Smooth muscle cell (in vitro differentiated cells): ENCODE data around the gene ZBTB17. TPM values are rescaled to one million over a fixed set of nuclear protein-coding genes. Genes with fewer than 3 reads are reported as not detected.

ENCODE experiments used
- DNase-seq: peaks from one replicate; lab custom pipeline; 2025; ENCODE audit not compliant: unreplicated experiment; lab: John Stamatoyannopoulos, UW
- H2AFZ ChIP-seq: fragments of 200-600 bp; sonication (generic); 2 replicates; pipeline ENCODE4 v1.6.0; 2016; ENCODE audit warnings: antibody characterized with exemption, low read depth, mild to moderate bottlenecking
- H3F3A ChIP-seq: fragments of 200-600 bp; sonication (generic); 2 replicates; pipeline ENCODE4 v1.6.0; 2017; ENCODE audit warnings: antibody characterized with exemption, low read depth
- H3K27ac ChIP-seq: fragments of 200-600 bp; sonication (generic); 2 replicates; pipeline ENCODE4 v1.5.1; 2016; ENCODE audit warnings: low read depth, mild to moderate bottlenecking
- H3K27me3 ChIP-seq: fragments of 200-600 bp; sonication (generic); 2 replicates; pipeline ENCODE4 v1.6.1; 2016; ENCODE audit warnings: low read depth, mild to moderate bottlenecking
- H3K36me3 ChIP-seq: fragments of 200-600 bp; sonication (generic); 2 replicates; pipeline ENCODE4 v1.5.1; 2016; ENCODE audit warnings: low read depth
- H3K4me1 ChIP-seq: fragments of 200-600 bp; sonication (generic); 2 replicates; pipeline ENCODE4 v1.5.1; 2016; ENCODE audit warnings: low read depth
- H3K4me2 ChIP-seq: fragments of 200-600 bp; sonication (generic); 2 replicates; pipeline ENCODE4 v1.6.0; 2016; ENCODE audit warnings: mild to moderate bottlenecking
- H3K4me3 ChIP-seq: fragments of 200-600 bp; sonication (generic); 2 replicates; pipeline ENCODE4 v1.5.1; 2016; ENCODE audit warnings: mild to moderate bottlenecking
- H3K79me2 ChIP-seq: fragments of 200-600 bp; sonication (generic); 2 replicates; pipeline ENCODE4 v1.6.0; 2016; ENCODE audit warnings: low read depth, mild to moderate bottlenecking
- H3K9ac ChIP-seq: fragments of 200-600 bp; sonication (generic); 2 replicates; pipeline ENCODE4 v1.6.0; 2016; ENCODE audit warnings: low read depth
- H3K9me3 ChIP-seq: fragments of 200-600 bp; sonication (generic); replicated peaks from 2 replicates; pipeline ENCODE4 v1.5.1; 2016; ENCODE audit warnings: low read depth
- H4K20me1 ChIP-seq: fragments of 200-600 bp; sonication (generic); 2 replicates; pipeline ENCODE4 v1.6.0; 2016; ENCODE audit warnings: low read depth
- CTCF ChIP-seq: fragments of 200-600 bp; sonication (generic); IDR thresholded peaks from 2 replicates; pipeline ENCODE4 v1.5.1; 2017; ENCODE audit warnings: borderline replicate concordance, mild to moderate bottlenecking, antibody characterized with exemption; ENCODE audit not compliant: insufficient read depth, poor library complexity, severe bottlenecking
- WGBS: methylation state at CpG from one replicate; pipeline ENCODE4 v1.1.7; 2016; ENCODE audit warnings: low lambda C conversion rate; 5-methylcytosine and 5-hydroxymethylcytosine counted together
- polyA plus RNA-seq: library from polyadenylated mRNA; unstranded; fragments of >200 nt; fragmentation: Nextera tagmentation; extraction: Ambion mirVana; gene quantifications from 2 replicates; pipeline ENCODE4 v1.2.1, GENCODE V29; 2016
- total RNA-seq: library from RNA; depleted of rRNA; stranded (reverse); fragments of >200 nt; gene quantifications from 2 replicates; pipeline ENCODE4 v1.2.3, GENCODE V29; 2014

The ZBTB17 gene
- total and polyA plus RNA-seq, 2 experiments from 2014 or later: 29.4 to 42.5 TPM

- Histone ChIP-seq H3F3A (peaks cover 23% of the 10 kb centered on the region), H3K36me3 (no peaks in the 10 kb centered on the region), H3K4me2 (no peak overlapping the region), H3K4me1 (peaks cover 15% of the 10 kb centered on the region), H3K9ac (no peak overlapping the region), H4K20me1 (peaks cover 88% of the 10 kb centered on the region), H3K27me3 (no peaks in the 10 kb centered on the region), H2AFZ (no peak overlapping the region), H3K27ac (no peak overlapping the region), H3K9me3 (no peaks in the 10 kb centered on the region), H3K79me2 (peaks cover 79% of the 10 kb centered on the region), H3K4me3 (no peak overlapping the region)
- TF ChIP-seq CTCF: no peak
- DNase-seq: no peak
These were observed 12.4 kb downstream of the ZBTB17 start for GRCh38 chr1:15963363-15963967.

- Histone ChIP-seq H3K27ac (no peak overlapping the region), H3F3A (peaks cover 23% of the 10 kb centered on the region), H4K20me1 (peaks cover 88% of the 10 kb centered on the region), H3K36me3 (no peaks in the 10 kb centered on the region), H3K4me3 (no peak overlapping the region), H3K79me2 (peaks cover 80% of the 10 kb centered on the region), H3K9me3 (no peaks in the 10 kb centered on the region), H3K9ac (no peak overlapping the region), H3K27me3 (no peaks in the 10 kb centered on the region), H3K4me2 (no peak overlapping the region), H2AFZ (no peak overlapping the region), H3K4me1 (peaks cover 15% of the 10 kb centered on the region)
- WGBS: 93% methylated on average over 8 of the region's 8 CpGs
- no peak for TF ChIP-seq CTCF
- no peak for DNase-seq
These were observed 13.1 kb downstream of the ZBTB17 start for GRCh38 chr1:15962671-15963362.

- no peak for TF ChIP-seq CTCF
- Histone ChIP-seq H3K79me2 (peaks cover 80% of the 10 kb centered on the region), H3K4me1 (peaks cover 15% of the 10 kb centered on the region), H4K20me1 (peaks cover 85% of the 10 kb centered on the region), H3K4me3 (no peak overlapping the region), H3K27ac (no peak overlapping the region), H2AFZ (no peak overlapping the region), H3K36me3 (no peaks in the 10 kb centered on the region), H3K27me3 (no peaks in the 10 kb centered on the region), H3K4me2 (no peak overlapping the region), H3F3A (peaks cover 18% of the 10 kb centered on the region), H3K9ac (no peak overlapping the region), H3K9me3 (no peaks in the 10 kb centered on the region)
- no peak for DNase-seq
- WGBS: 96% methylated on average over 6 of the region's 6 CpGs
These were observed 13.7 kb downstream of the ZBTB17 start for GRCh38 chr1:15962176-15962575.

GRCh38 chr1:15961492-15961891, 14.4 kb downstream of the ZBTB17 start:
- Histone ChIP-seq H3K27ac (no peak overlapping the region), H3F3A (peaks cover 13% of the 10 kb centered on the region), H3K79me2 (peaks cover 78% of the 10 kb centered on the region), H3K36me3 (no peaks in the 10 kb centered on the region), H3K9me3 (no peaks in the 10 kb centered on the region), H3K27me3 (no peaks in the 10 kb centered on the region), H3K4me1 (peaks cover 15% of the 10 kb centered on the region), H4K20me1 (peaks cover 82% of the 10 kb centered on the region), H3K4me3 (no peak overlapping the region), H2AFZ (no peak overlapping the region), H3K9ac (no peak overlapping the region), H3K4me2 (no peak overlapping the region)
- WGBS: 78% methylated on average over 11 of the region's 11 CpGs
- no peak for TF ChIP-seq CTCF
- no peak for DNase-seq
